ENCODE data around the gene GUCA2A. TPM values are rescaled to one million over a fixed set of nuclear protein-coding genes. Genes with fewer than 3 reads are reported as not detected.

The GUCA2A gene
- total RNA-seq, 2 experiments from 2014 or later, result not detected

DNA sequence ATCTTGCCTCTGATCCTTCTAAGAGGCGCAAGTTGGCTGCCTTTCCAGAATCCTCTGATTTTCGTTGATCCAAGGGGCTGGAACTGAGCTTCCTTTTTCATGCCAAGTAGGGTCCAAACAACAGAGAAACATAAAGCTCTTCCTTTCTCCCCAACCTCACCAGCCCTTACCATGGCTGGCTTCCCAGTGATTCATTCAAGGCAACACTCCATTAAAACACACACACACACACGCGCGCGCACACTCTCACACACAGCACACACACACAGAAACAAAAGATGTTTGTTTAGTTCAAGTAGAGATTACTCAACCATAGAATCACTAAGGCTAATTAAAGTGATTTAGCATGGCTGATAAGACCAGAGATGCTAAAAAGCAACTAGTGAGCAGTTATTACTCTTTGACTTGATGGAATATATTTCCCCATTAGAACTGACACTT is 13.0 kb upstream of the GUCA2A start:
- ChIA-PET POLR2A (no interaction called here), CTCF (interaction anchor here (1.0 to 1.7 kb wide), 3 partner anchors 10 to 686 kb away, joined by 3 to 4 read pairs (median 4); no protein-coding TSS in a partner anchor)
- intact Hi-C loops (cut with micrococcal nuclease), result no loop called here
- no peaks in the 10 kb centered on the region for H3K9me3 Mint-ChIP-seq
- peaks cover 5% of the 10 kb centered on the region for H3K36me3 Mint-ChIP-seq (ENCODE audit: low read depth)
- no peaks in the 10 kb centered on the region for H3K4me1 Mint-ChIP-seq (ENCODE audit: low read depth)
- no peaks in the 10 kb centered on the region for H3K27me3 Mint-ChIP-seq
- ATAC-seq, result no peak
- H3K27ac Mint-ChIP-seq, result peak overlapping the region; percentile 39
- TF ChIP-seq, protein P1, sequence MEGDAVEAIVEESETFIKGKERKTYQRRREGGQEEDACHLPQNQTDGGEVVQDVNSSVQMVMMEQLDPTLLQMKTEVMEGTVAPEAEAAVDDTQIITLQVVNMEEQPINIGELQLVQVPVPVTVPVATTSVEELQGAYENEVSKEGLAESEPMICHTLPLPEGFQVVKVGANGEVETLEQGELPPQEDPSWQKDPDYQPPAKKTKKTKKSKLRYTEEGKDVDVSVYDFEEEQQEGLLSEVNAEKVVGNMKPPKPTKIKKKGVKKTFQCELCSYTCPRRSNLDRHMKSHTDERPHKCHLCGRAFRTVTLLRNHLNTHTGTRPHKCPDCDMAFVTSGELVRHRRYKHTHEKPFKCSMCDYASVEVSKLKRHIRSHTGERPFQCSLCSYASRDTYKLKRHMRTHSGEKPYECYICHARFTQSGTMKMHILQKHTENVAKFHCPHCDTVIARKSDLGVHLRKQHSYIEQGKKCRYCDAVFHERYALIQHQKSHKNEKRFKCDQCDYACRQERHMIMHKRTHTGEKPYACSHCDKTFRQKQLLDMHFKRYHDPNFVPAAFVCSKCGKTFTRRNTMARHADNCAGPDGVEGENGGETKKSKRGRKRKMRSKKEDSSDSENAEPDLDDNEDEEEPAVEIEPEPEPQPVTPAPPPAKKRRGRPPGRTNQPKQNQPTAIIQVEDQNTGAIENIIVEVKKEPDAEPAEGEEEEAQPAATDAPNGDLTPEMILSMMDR (IDR thresholded peaks at IDR 0.05), result no peak
- DNase-seq, result no peak
- H3K4me3 Mint-ChIP-seq, result no peak overlapping the region

DNA sequence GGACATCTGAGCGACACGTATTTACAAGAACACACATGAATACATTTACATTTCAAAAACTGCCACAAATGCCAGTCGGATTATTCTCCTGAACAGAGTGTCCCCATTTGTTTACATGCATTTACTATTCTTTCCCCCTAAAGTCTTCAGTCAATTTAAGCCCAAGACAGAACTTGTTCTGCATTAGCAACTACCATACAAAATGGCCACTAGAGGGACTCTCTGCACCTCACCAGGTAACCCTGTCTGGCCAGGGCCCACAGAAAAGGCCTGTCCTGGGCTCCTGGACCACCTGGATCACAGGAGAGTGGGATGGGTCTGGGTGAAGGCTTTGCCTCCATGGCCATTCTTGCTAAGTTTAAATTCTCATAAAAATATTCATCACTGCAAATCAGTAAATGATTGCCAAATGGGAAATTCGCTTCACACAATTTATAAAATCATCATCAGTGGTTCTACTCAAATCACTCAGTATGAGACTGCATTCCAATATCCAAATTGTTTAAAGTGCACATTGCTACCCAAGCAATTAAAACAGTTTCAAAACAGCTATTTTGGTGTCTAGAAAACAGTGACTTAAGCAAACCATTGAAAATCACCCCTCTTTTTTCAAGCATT is 12.5 kb upstream of the GUCA2A start:
- DNase-seq (peak; percentile 28), ATAC-seq (no peak)
- Mint-ChIP-seq H3K27ac (no peak overlapping the region), H3K4me3 (no peak overlapping the region), H3K9me3 (no peaks in the 10 kb centered on the region), H3K27me3 (no peaks in the 10 kb centered on the region), H3K4me1 (ENCODE audit: low read depth) (no peaks in the 10 kb centered on the region), H3K36me3 (ENCODE audit: low read depth) (peaks cover 5% of the 10 kb centered on the region)
- CTCF ChIA-PET, result interaction anchor here (1.0 to 1.7 kb wide), 4 partner anchors 10 to 685 kb away, joined by 3 to 4 read pairs (median 4); no protein-coding TSS in a partner anchor
- TF ChIP-seq, protein P1 (IDR thresholded peaks at IDR 0.05), result peak; percentile 79
- intact Hi-C loops (cut with micrococcal nuclease), result no loop called here
- POLR2A ChIA-PET, result no interaction called here

DNA sequence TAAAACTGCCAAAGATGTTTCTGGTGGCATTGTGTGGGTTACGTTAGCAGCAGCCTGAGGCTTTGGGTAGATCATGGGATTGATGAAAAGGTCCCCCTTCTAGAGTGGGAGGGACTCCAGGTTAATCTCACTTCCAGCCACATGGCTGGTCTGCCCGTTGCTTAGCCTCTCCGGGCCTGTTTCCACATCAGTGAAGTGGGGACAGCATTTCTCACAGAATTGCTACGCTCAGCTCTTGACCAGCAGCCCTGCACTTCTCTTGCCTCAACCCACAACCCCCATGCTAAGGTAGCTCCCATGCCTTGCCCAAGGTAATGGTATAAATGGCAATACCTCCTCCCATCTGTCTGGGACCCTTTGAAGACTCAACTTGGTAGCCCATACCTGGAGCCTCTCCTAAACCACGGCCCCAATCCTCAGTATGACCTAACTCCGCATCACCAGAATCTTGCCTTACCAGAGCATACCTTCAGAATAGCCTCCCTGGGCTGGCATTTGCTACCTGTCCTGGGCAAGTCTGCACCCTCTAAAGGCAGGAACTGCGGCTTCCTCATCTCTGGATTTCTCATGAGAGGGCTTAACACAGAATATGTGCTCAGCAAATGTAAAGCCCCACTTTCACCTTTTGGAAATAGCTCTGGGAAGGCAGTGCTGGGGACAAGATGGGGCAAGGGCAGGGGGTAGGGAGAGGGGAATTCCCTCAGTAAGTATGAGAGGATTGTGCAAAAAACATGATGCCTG is 10.9 kb upstream of the GUCA2A start:
- TF ChIP-seq, protein P1 (IDR thresholded peaks at IDR 0.05), result no peak
- POLR2A ChIA-PET, result interaction anchor here (0.9 to 1.1 kb wide), 2 partner anchors 9 to 35 kb away, joined by 3 to 4 read pairs; no protein-coding TSS in a partner anchor
- Mint-ChIP-seq H3K27me3 (no peaks in the 10 kb centered on the region), H3K4me3 (no peak overlapping the region), H3K27ac (no peak overlapping the region), H3K4me1 (ENCODE audit: low read depth) (no peaks in the 10 kb centered on the region), H3K36me3 (ENCODE audit: low read depth) (peaks cover 3% of the 10 kb centered on the region), H3K9me3 (no peaks in the 10 kb centered on the region)
- intact Hi-C loops (cut with micrococcal nuclease), result no loop called here
- CTCF ChIA-PET, result interaction anchor here (0.6 to 5.0 kb wide), 9 partner anchors 13 to 660 kb away, joined by 3 to 53 read pairs (median 3); partner anchors contain the start of gene GUCA2A
- ATAC-seq (no peak), DNase-seq (no peak)

DNA sequence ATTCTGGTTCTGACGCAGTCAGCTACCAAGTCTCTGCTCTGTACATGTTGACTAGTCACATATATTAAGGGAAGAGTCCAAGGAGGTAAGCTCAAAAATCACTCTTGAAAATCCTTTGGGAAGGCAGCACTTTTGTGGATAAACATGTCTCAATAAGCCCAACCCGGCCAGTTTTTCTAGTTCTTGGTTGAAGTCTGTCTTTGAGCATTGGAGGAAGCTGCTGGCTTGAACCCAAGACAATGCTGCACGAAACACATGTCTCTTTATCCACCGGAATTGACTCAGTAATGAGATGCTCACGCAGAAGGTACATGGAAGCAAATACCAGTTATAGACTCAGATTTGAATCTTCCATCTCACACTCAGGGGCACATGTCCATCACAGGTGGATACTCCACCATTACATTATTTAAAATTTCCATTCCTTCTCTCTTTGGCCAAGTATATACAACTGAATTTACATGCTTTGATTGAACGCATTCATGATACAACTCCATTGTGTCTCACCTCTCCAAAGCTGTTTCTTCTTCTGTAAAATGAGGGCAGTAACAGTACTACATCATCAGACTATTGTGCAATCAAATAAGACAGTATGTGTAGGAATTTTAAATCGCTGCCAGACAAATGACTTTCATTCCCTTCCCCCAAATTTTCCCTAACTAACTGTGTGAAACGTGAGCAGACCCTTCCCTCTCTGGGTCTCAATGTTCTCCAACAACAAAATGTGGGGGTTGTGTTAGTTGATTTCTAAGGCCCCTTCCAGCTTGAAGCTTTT is 9.6 kb upstream of the GUCA2A start:
- Mint-ChIP-seq H3K9me3 (no peaks in the 10 kb centered on the region), H3K4me3 (no peak overlapping the region), H3K4me1 (ENCODE audit: low read depth) (no peaks in the 10 kb centered on the region), H3K27me3 (no peaks in the 10 kb centered on the region), H3K27ac (no peak overlapping the region), H3K36me3 (ENCODE audit: low read depth) (peaks cover 2% of the 10 kb centered on the region)
- ChIA-PET POLR2A (interaction anchor here (1.1 to 1.2 kb wide), 3 partner anchors 12 to 36 kb away, joined by 3 read pairs; no protein-coding TSS in a partner anchor), CTCF (interaction anchor here (0.5 to 5.0 kb wide), 69 partner anchors 9 to 729 kb away, joined by 3 to 53 read pairs (median 4); partner anchors contain the start of genes CCDC30, GUCA2A and GUCA2B)
- TF ChIP-seq, protein P1 (IDR thresholded peaks at IDR 0.05), result no peak
- intact Hi-C loops (cut with micrococcal nuclease), result no loop called here
- DNase-seq (no peak), ATAC-seq (no peak)

Data from activated CD8-positive, alpha-beta T cell treated with anti-CD3 and anti-CD28 coated beads for 36 hours (primary cell).